Neural progenitor cell (in vitro differentiated cells): ENCODE data around the gene COL8A1. TPM values are rescaled to one million over a fixed set of nuclear protein-coding genes. Genes with fewer than 3 reads are reported as not detected.

ENCODE experiments used
- DNase-seq: peaks from one replicate; pipeline ENCODE4 v3.0.0-alpha.2; 2016; ENCODE audit warnings: low spot score
- H2AFZ ChIP-seq: fragments of 200-600 bp; sonication (generic); replicated peaks from 2 replicates; pipeline ENCODE4 v1.6.1; 2016; ENCODE audit warnings: antibody characterized with exemption
- H3F3A ChIP-seq: fragments of 200-600 bp; sonication (generic); 2 replicates; pipeline ENCODE4 v1.6.1; 2016; ENCODE audit warnings: antibody characterized with exemption, low read depth
- H3K27ac ChIP-seq: fragments of 200-600 bp; sonication (generic); 2 replicates; pipeline ENCODE4 v1.5.1; 2016; ENCODE audit warnings: mild to moderate bottlenecking
- H3K27me3 ChIP-seq: fragments of 200-600 bp; sonication (generic); 2 replicates; pipeline ENCODE4 v1.6.1; 2016; ENCODE audit warnings: mild to moderate bottlenecking, moderate library complexity
- H3K36me3 ChIP-seq: fragments of 200-600 bp; sonication (generic); 2 replicates; pipeline ENCODE4 v1.5.1; 2016
- H3K4me1 ChIP-seq: fragments of 200-600 bp; sonication (generic); 2 replicates; pipeline ENCODE4 v1.6.1; 2016; ENCODE audit warnings: mixed run types
- H3K4me2 ChIP-seq: fragments of 200-600 bp; sonication (generic); 2 replicates; pipeline ENCODE4 v1.6.1; 2016
- H3K4me3 ChIP-seq: fragments of 200-600 bp; sonication (generic); 2 replicates; pipeline ENCODE4 v1.5.1; 2016
- H3K79me2 ChIP-seq: fragments of 200-600 bp; sonication (generic); 2 replicates; pipeline ENCODE4 v1.6.1; 2016; ENCODE audit warnings: low read depth
- H3K9ac ChIP-seq: fragments of 200-600 bp; sonication (generic); 2 replicates; pipeline ENCODE4 v1.6.1; 2016
- H3K9me3 ChIP-seq: fragments of 200-600 bp; sonication (generic); 2 replicates; pipeline ENCODE4 v1.5.1; 2016; ENCODE audit warnings: low read depth
- H4K20me1 ChIP-seq: fragments of 200-600 bp; sonication (generic); 2 replicates; pipeline ENCODE4 v1.6.1; 2016; ENCODE audit warnings: low read depth
- H3K27ac Mint-ChIP-seq: 3 replicates; pipeline ENCODE4 v1.8.0; 2021; ENCODE audit warnings: mixed read lengths
- H3K27me3 Mint-ChIP-seq: 2 replicates; pipeline ENCODE4 v1.8.0; 2022; ENCODE audit warnings: low read depth, mild to moderate bottlenecking, inconsistent platforms, moderate library complexity, mixed read lengths; ENCODE audit not compliant: insufficient read depth
- H3K36me3 Mint-ChIP-seq: 3 replicates; pipeline ENCODE4 v1.8.0; 2021; ENCODE audit warnings: mixed read lengths
- H3K4me1 Mint-ChIP-seq: 3 replicates; pipeline ENCODE4 v1.8.0; 2021; ENCODE audit warnings: mixed read lengths
- H3K4me3 Mint-ChIP-seq: 3 replicates; pipeline ENCODE4 v1.8.0; 2021; ENCODE audit warnings: mild to moderate bottlenecking, moderate library complexity, mixed read lengths
- H3K9me3 Mint-ChIP-seq: 3 replicates; pipeline ENCODE4 v1.8.0; 2020; ENCODE audit warnings: mixed read lengths
- CTCF ChIP-seq: fragments of 200-600 bp; sonication (generic); IDR thresholded peaks from 2 replicates; pipeline ENCODE4 v1.5.1; 2017; ENCODE audit warnings: antibody characterized with exemption, mild to moderate bottlenecking
- EZH2 ChIP-seq: fragments of 200-600 bp; sonication (generic); IDR thresholded peaks from 2 replicates; pipeline ENCODE4 v1.6.1; 2017; ENCODE audit warnings: antibody characterized with exemption, mild to moderate bottlenecking, moderate library complexity
- EZH2phosphoT487 ChIP-seq: fragments of 200-600 bp; sonication (generic); IDR thresholded peaks from 2 replicates; pipeline ENCODE4 v1.6.1; 2017; ENCODE audit warnings: antibody characterized with exemption
- total RNA-seq: library from RNA; depleted of rRNA; stranded (reverse); fragments of >200 nt; gene quantifications from 2 replicates; pipeline ENCODE4 v1.2.3, GENCODE V29; 2015; ENCODE audit warnings: low replicate concordance

The COL8A1 gene
- total RNA-seq, 1 donor from 2014 or later, result not detected

DNA sequence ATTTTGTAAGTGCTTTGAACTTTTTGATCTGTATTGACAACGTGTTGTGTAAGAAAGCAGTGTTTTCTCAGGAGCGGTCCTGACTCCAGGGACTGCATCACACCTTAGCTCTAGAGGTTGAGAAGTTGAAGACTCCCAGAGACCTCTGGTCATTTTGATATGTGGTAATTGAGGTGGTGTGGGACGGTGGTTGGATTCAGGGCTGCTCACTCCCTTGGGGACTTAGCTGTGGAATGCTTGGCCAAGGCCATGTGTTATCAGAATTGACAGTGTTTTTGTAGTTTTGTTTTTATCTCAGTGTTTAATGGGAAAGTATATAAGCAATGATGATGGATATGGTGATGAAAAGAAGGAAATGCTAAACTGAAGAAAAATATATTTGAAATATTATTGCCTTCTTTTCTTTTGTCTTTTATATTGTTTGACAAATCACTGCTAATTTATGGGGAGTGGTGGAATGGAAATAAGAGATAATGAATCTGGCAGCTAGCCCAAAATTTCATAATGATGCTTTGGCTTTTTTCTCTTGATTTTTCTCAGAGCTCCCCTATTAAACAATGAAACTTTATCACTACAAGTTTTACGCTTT, 195.3 kb downstream of the COL8A1 start:
- Mint-ChIP-seq H3K9me3 (no peaks in the 10 kb centered on the region), H3K36me3 (no peaks in the 10 kb centered on the region), H3K27me3 (no peaks in the 10 kb centered on the region), H3K4me3 (no peak overlapping the region), H3K4me1 (peaks cover 5% of the 10 kb centered on the region), H3K27ac (no peak overlapping the region)
- H3F3A ChIP-seq, result no peaks in the 10 kb centered on the region
- TF ChIP-seq EZH2 (no peak), CTCF (no peak), EZH2phosphoT487 (no peak)
- no peak overlapping the region for H3K9ac ChIP-seq
- H3K79me2 ChIP-seq, result peaks cover 35% of the 10 kb centered on the region
- no peaks in the 10 kb centered on the region for H3K27me3 ChIP-seq
- peaks cover 8% of the 10 kb centered on the region for H4K20me1 ChIP-seq
- H3K9me3 ChIP-seq, result no peaks in the 10 kb centered on the region
- no peak overlapping the region for H3K27ac ChIP-seq
- peaks cover 9% of the 10 kb centered on the region for H3K4me1 ChIP-seq
- no peak overlapping the region for H2AFZ ChIP-seq
- no peak overlapping the region for H3K4me2 ChIP-seq
- H3K4me3 ChIP-seq, result no peak overlapping the region
- no peak for DNase-seq
- no peaks in the 10 kb centered on the region for H3K36me3 ChIP-seq

DNA sequence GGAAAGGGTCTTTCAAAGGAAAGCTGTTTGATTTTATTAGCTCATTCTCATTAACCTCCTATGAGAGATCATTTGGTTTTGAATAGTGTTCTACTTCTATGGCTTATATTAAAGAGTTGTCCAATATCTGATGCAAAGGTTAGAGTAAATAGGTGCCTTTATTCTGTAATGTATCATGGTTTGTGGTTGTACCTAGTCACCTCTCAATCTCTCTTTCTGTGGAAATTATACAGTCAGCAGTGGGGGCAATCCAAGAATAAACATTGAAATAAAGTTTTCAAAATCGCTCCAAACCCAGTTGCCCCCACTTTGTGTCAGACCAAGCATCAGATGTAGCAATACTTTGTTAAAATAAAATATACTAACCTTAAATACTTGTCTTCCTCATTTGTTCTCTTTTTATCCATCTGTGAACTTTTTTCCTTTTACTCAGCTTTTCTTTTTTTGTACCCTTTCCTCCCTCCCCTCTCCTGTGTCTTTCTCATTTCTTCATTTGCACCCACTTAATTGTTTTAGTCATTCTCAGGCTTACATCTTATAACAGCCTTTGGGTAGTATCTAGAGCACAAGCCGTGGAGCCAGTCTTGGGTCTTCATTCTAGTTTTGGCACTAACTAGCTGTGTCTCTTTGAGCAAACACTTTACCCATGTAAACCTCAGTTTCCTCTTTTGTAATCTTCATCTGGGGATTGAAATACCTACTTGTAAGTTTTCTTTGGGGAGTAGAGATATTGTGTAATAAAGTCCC, 196.0 kb downstream of the COL8A1 start:
- no peak overlapping the region for H3K4me3 Mint-ChIP-seq
- Histone ChIP-seq H3F3A (no peaks in the 10 kb centered on the region), H3K9ac (no peak overlapping the region), H3K4me2 (no peak overlapping the region), H3K4me1 (peaks cover 9% of the 10 kb centered on the region), H3K9me3 (no peaks in the 10 kb centered on the region), H3K36me3 (no peaks in the 10 kb centered on the region), H3K27ac (no peak overlapping the region), H3K27me3 (no peaks in the 10 kb centered on the region), H4K20me1 (peaks cover 8% of the 10 kb centered on the region), H3K79me2 (peaks cover 32% of the 10 kb centered on the region), H3K4me3 (no peak overlapping the region), H2AFZ (no peak overlapping the region)
- no peak overlapping the region for H3K27ac Mint-ChIP-seq
- no peaks in the 10 kb centered on the region for H3K4me1 Mint-ChIP-seq
- H3K36me3 Mint-ChIP-seq, result no peaks in the 10 kb centered on the region
- no peaks in the 10 kb centered on the region for H3K9me3 Mint-ChIP-seq
- TF ChIP-seq CTCF (no peak), EZH2phosphoT487 (no peak), EZH2 (no peak)
- H3K27me3 Mint-ChIP-seq, result no peaks in the 10 kb centered on the region
- no peak for DNase-seq

- Mint-ChIP-seq H3K9me3 (no peaks in the 10 kb centered on the region), H3K36me3 (no peaks in the 10 kb centered on the region), H3K27me3 (no peaks in the 10 kb centered on the region), H3K4me3 (no peak overlapping the region), H3K27ac (no peak overlapping the region), H3K4me1 (no peaks in the 10 kb centered on the region)
- H3K4me1 ChIP-seq, result peaks cover 9% of the 10 kb centered on the region
- H3K27me3 ChIP-seq, result no peaks in the 10 kb centered on the region
- no peak overlapping the region for H3K4me3 ChIP-seq
- peaks cover 30% of the 10 kb centered on the region for H3K79me2 ChIP-seq
- H3K4me2 ChIP-seq, result no peak overlapping the region
- no peak overlapping the region for H3K27ac ChIP-seq
- no peak for TF ChIP-seq EZH2
- no peak for TF ChIP-seq CTCF
- no peak for TF ChIP-seq EZH2phosphoT487
- no peak overlapping the region for H2AFZ ChIP-seq
- no peaks in the 10 kb centered on the region for H3F3A ChIP-seq
- peaks cover 8% of the 10 kb centered on the region for H4K20me1 ChIP-seq
- DNase-seq, result no peak
- H3K9me3 ChIP-seq, result no peaks in the 10 kb centered on the region
- no peaks in the 10 kb centered on the region for H3K36me3 ChIP-seq
- H3K9ac ChIP-seq, result no peak overlapping the region
Measured at GRCh38 chr3:99836681-99837080, 198.3 kb downstream of the COL8A1 start.
